T-cell (primary cell): ENCODE results near the gene RPL19. TPM values are rescaled to one million over a fixed set of nuclear protein-coding genes. Genes with fewer than 3 reads are reported as not detected.

Source experiments
- ATAC-seq, 4 experiments: fragments of 200-7000 bp in 3 of 4; fragments of 150-1000 bp in 1 of 4; cut with Tn5 transposase; replicated peaks in 1 of 4; 1 replicate in 3 of 4; 2 replicates in 1 of 4; pipeline ENCODE4 v1.10.0; 2021; ENCODE audit warnings: moderate library complexity in 3 of 4, mild to moderate bottlenecking in 2 of 4, moderate number of reproducible peaks in 1 of 4
- CTCF ChIA-PET, 2 donors: fragments of 300-600 bp; sonication (Branson Sonifier 250); formaldehyde crosslinking; loops; one replicate each; lab custom pipeline; 2022; ENCODE audit warnings: antibody characterized with exemption in 2 of 2; lab: Charles Lee
- POLR2A ChIA-PET, 2 donors: fragments of 300-600 bp; sonication (Branson Sonifier 250); formaldehyde crosslinking; loops; one replicate each; lab custom pipeline; 2022; ENCODE audit warnings: antibody characterized with exemption in 2 of 2; lab: Charles Lee
- DNase-seq, 35 experiments: peaks; one replicate each; pipeline versions ENCODE4 v3.0.0 to v3.0.0-alpha.2; 2013 to 2023
- H3K27ac ChIP-seq: one replicate; pipeline ENCODE4 v1.5.1; 2013; ENCODE audit warnings: low read length
- H3K27me3 ChIP-seq, 2 experiments: replicated peaks in 1 of 2; 1 replicate in 1 of 2; 2 replicates in 1 of 2; pipeline versions ENCODE4 v1.6.1 to v1.7.0; 2013; ENCODE audit warnings: low read length in 1 of 2, mixed read lengths in 1 of 2; ENCODE audit not compliant: control insufficient read depth in 2 of 2, insufficient read depth in 2 of 2; ENCODE audit errors: extremely low read depth in 1 of 2
- H3K36me3 ChIP-seq, 2 donors: 1 replicate in 1 of 2; 2 replicates in 1 of 2; pipeline versions ENCODE4 v1.6.1 to v1.7.0; 2013; ENCODE audit warnings: low read length in 1 of 2; ENCODE audit not compliant: control insufficient read depth in 2 of 2, insufficient read depth in 1 of 2; ENCODE audit errors: extremely low read depth in 1 of 2
- H3K4me1 ChIP-seq, 2 experiments: 1 replicate in 1 of 2; 2 replicates in 1 of 2; pipeline versions ENCODE4 v1.6.1 to v1.7.0; 2013; ENCODE audit warnings: low read length in 2 of 2, mixed read lengths in 1 of 2; ENCODE audit not compliant: insufficient read depth in 2 of 2, control insufficient read depth in 1 of 2; ENCODE audit errors: extremely low read depth in 1 of 2
- H3K4me3 ChIP-seq, 2 donors: 1 replicate in 1 of 2; 2 replicates in 1 of 2; pipeline versions ENCODE4 v1.5.1 to v1.7.0; 2013; ENCODE audit warnings: mild to moderate bottlenecking in 2 of 2, low read length in 1 of 2, moderate library complexity in 1 of 2; ENCODE audit not compliant: control insufficient read depth in 1 of 2; ENCODE audit errors: extremely low read depth in 1 of 2
- H3K9me3 ChIP-seq: 2 replicates; pipeline ENCODE4 v1.7.0; 2013
- H3K27ac Mint-ChIP-seq, 2 donors: one replicate each; pipeline ENCODE4 v1.8.0; 2020 to 2021; ENCODE audit warnings: mild to moderate bottlenecking in 2 of 2, mixed read lengths in 2 of 2
- H3K27me3 Mint-ChIP-seq, 2 donors: one replicate each; pipeline ENCODE4 v1.8.0; 2021 to 2022; ENCODE audit warnings: mixed read lengths in 2 of 2
- H3K36me3 Mint-ChIP-seq: one replicate; pipeline ENCODE4 v1.8.0; 2021; ENCODE audit warnings: mixed read lengths
- H3K4me1 Mint-ChIP-seq, 3 donors: one replicate each; pipeline ENCODE4 v1.8.0; 2020 to 2022; ENCODE audit warnings: mixed read lengths in 3 of 3, mild to moderate bottlenecking in 1 of 3
- H3K4me3 Mint-ChIP-seq, 3 donors: one replicate each; pipeline ENCODE4 v1.8.0; 2020 to 2022; ENCODE audit warnings: mild to moderate bottlenecking in 3 of 3, mixed read lengths in 3 of 3, moderate library complexity in 3 of 3
- H3K9me3 Mint-ChIP-seq, 3 donors: one replicate each; pipeline ENCODE4 v1.8.0; 2020 to 2022; ENCODE audit warnings: mixed read lengths in 3 of 3
- WGBS: methylation state at CpG from one replicate; pipeline ENCODE4 v1.1.5; 2013; ENCODE audit warnings: missing lambda C conversion rate; ENCODE audit not compliant: insufficient coverage; 5-methylcytosine and 5-hydroxymethylcytosine counted together
- total RNA-seq, 35 experiments: library from RNA in 6 of 35; stranded (reverse) in 6 of 35; fragments of 120-200 nt in 1 of 35; gene quantifications; one replicate each; pipeline versions ENCODE4 v1.2.1 to v1.2.4 and lab custom pipeline; 2013 to 2026

RPL19 gene
- total RNA-seq, 5 donors from 2014 or later (not counting 1 experiment from before 2014, with no cell fraction given), result 2,988 to 3,293 (median 3,174) TPM

- Histone ChIP-seq H3K36me3 (no peaks in the 10 kb centered on the region), H3K27ac (no peak overlapping the region), H3K27me3 (peaks cover 0 to 34% of the 10 kb centered on the region in 2 experiments), H3K4me1 (peaks cover 5 to 52% of the 10 kb centered on the region in 2 experiments), H3K9me3 (no peaks in the 10 kb centered on the region), H3K4me3 (no peak overlapping the region)
- Mint-ChIP-seq H3K27me3 (peaks cover 22 to 30% of the 10 kb centered on the region in 2 donors), H3K36me3 (no peaks in the 10 kb centered on the region), H3K9me3 (no peaks in the 10 kb centered on the region), H3K4me1 (peaks cover 32 to 45% (median 36%) of the 10 kb centered on the region in 3 donors), H3K4me3 (no peak overlapping the region), H3K27ac (no peak overlapping the region)
- 100% methylated on average over 1 of the region's 3 CpGs for WGBS
- DNase-seq, result no peak
- ATAC-seq, result no peak
- ChIA-PET CTCF (interaction anchor here (0.6 to 4.0 kb wide), 3 partner anchors 16 to 103 kb away, joined by 3 to 14 read pairs (median 4); no protein-coding TSS in a partner anchor), POLR2A (interaction anchor here (0.5 to 0.8 kb wide), 2 partner anchors 187 to 319 kb away, joined by 8 to 11 read pairs; no protein-coding TSS in a partner anchor)
Measured at GRCh38 chr17:39169518-39169917, 30.6 kb upstream of the RPL19 start.

- Mint-ChIP-seq H3K36me3 (no peaks in the 10 kb centered on the region), H3K27ac (no peak overlapping the region), H3K4me3 (no peak overlapping the region), H3K27me3 (peaks cover 18 to 25% of the 10 kb centered on the region in 2 donors), H3K4me1 (peaks cover 30 to 42% (median 31%) of the 10 kb centered on the region in 3 donors), H3K9me3 (no peaks in the 10 kb centered on the region)
- H3K27me3 ChIP-seq, result peaks cover 0 to 28% of the 10 kb centered on the region in 2 experiments
- H3K4me1 ChIP-seq, result peaks cover 5 to 52% of the 10 kb centered on the region in 2 experiments
- ChIA-PET POLR2A (interaction anchor here (0.5 to 0.7 kb wide), 2 partner anchors 9 to 188 kb away, joined by 10 to 11 read pairs; no protein-coding TSS in a partner anchor), CTCF (interaction anchor here (0.7 kb wide), 3 partner anchors 9 to 104 kb away, joined by 3 to 4 read pairs (median 4); no protein-coding TSS in a partner anchor)
- 60% methylated on average over 1 of the region's 4 CpGs for WGBS
- ATAC-seq (no peak), DNase-seq (no peak)
- H3K36me3 ChIP-seq, result peaks cover 0 to under 1% of the 10 kb centered on the region in 2 donors
- H3K27ac ChIP-seq, result no peak overlapping the region
- no peak overlapping the region for H3K4me3 ChIP-seq
- no peaks in the 10 kb centered on the region for H3K9me3 ChIP-seq
Measured at GRCh38 chr17:39170109-39170508, 30.0 kb upstream of the RPL19 start.

- POLR2A ChIA-PET, result interaction anchor here (0.6 to 0.7 kb wide), 2 partner anchors 8 to 219 kb away, joined by 10 to 17 read pairs; no protein-coding TSS in a partner anchor
- ATAC-seq, result no peak
- no peak overlapping the region for H3K4me3 Mint-ChIP-seq
Measured at GRCh38 chr17:39170558-39170957, 29.5 kb upstream of the RPL19 start.

GRCh38 chr17:39171933-39172332 lies 28.1 kb upstream of the RPL19 start:
- Mint-ChIP-seq H3K4me1 (peaks cover 20 to 31% (median 25%) of the 10 kb centered on the region in 3 donors), H3K27me3 (peaks cover 8 to 11% of the 10 kb centered on the region in 2 donors), H3K27ac (peak overlapping the region in 1 of 2 donors; percentile 0), H3K9me3 (no peaks in the 10 kb centered on the region), H3K4me3 (no peak overlapping the region), H3K36me3 (peaks cover 3% of the 10 kb centered on the region)
- DNase-seq (no peak), ATAC-seq (no peak)
- no peaks in the 10 kb centered on the region for H3K9me3 ChIP-seq
- H3K4me3 ChIP-seq, result no peak overlapping the region
- WGBS, result 84% methylated on average over 4 of the region's 5 CpGs
- ChIA-PET POLR2A (no interaction called here), CTCF (no interaction called here)
- peaks cover 2 to 35% of the 10 kb centered on the region in 2 experiments for H3K4me1 ChIP-seq
- H3K36me3 ChIP-seq, result peaks cover 0 to 6% of the 10 kb centered on the region in 2 donors
- H3K27ac ChIP-seq, result no peak overlapping the region
- peaks cover 0 to 10% of the 10 kb centered on the region in 2 experiments for H3K27me3 ChIP-seq

More at GRCh38 chr17:39170558-39170957, 29.5 kb upstream of the RPL19 start:
- H3K4me1 Mint-ChIP-seq, result peaks cover 30 to 41% (median 30%) of the 10 kb centered on the region in 3 donors
- no peaks in the 10 kb centered on the region for H3K9me3 Mint-ChIP-seq
- no peaks in the 10 kb centered on the region for H3K36me3 Mint-ChIP-seq
- CTCF ChIA-PET, result interaction anchor here (0.7 kb wide), 2 partner anchors 10 to 74 kb away, joined by 4 read pairs; no protein-coding TSS in a partner anchor
- H3K27me3 Mint-ChIP-seq, result peaks cover 18 to 23% of the 10 kb centered on the region in 2 donors
- Histone ChIP-seq H3K27me3 (peaks cover 0 to 24% of the 10 kb centered on the region in 2 experiments), H3K4me3 (no peak overlapping the region), H3K36me3 (peaks cover 0 to 3% of the 10 kb centered on the region in 2 donors), H3K9me3 (no peaks in the 10 kb centered on the region), H3K4me1 (peaks cover 2 to 49% of the 10 kb centered on the region in 2 experiments), H3K27ac (no peak overlapping the region)
- no peak for DNase-seq
- no peak overlapping the region for H3K27ac Mint-ChIP-seq
- WGBS, result 69% methylated on average over 2 of the region's 6 CpGs

- H3K36me3 Mint-ChIP-seq, result peaks cover 8% of the 10 kb centered on the region
- Histone ChIP-seq H3K36me3 (peaks cover 4 to 18% of the 10 kb centered on the region in 2 donors), H3K4me1 (peaks cover 0 to 24% of the 10 kb centered on the region in 2 experiments), H3K27ac (no peak overlapping the region), H3K27me3 (peaks cover 0 to 8% of the 10 kb centered on the region in 2 experiments), H3K9me3 (no peaks in the 10 kb centered on the region), H3K4me3 (no peak overlapping the region)
- peak in 1 of 4 experiments; percentile 32 for ATAC-seq
- ChIA-PET CTCF (interaction anchor here (0.6 to 3.8 kb wide), 4 partner anchors 8 to 496 kb away, joined by 3 to 50 read pairs (median 4); no protein-coding TSS in a partner anchor), POLR2A (interaction anchor here in 1 of 2 donors (0.6 to 0.7 kb wide), 2 partner anchors 170 to 666 kb away, joined by 3 read pairs; no protein-coding TSS in a partner anchor)
- H3K4me3 Mint-ChIP-seq, result no peak overlapping the region
- H3K27ac Mint-ChIP-seq, result peak overlapping the region in 1 of 2 donors; percentile 28
- H3K27me3 Mint-ChIP-seq, result peaks cover 4 to 7% of the 10 kb centered on the region in 2 donors
- H3K9me3 Mint-ChIP-seq, result no peaks in the 10 kb centered on the region
- peaks cover 11 to 22% (median 16%) of the 10 kb centered on the region in 3 donors for H3K4me1 Mint-ChIP-seq
- WGBS, result no CpG with 5 or more reads among the region's 5 CpGs
- DNase-seq, result no peak
Measured at GRCh38 chr17:39173080-39173479, 27.0 kb upstream of the RPL19 start.

- Histone ChIP-seq H3K4me1 (peaks cover 0 to 21% of the 10 kb centered on the region in 2 experiments), H3K36me3 (peaks cover 6 to 18% of the 10 kb centered on the region in 2 donors), H3K4me3 (no peak overlapping the region), H3K27me3 (peaks cover 0 to 8% of the 10 kb centered on the region in 2 experiments), H3K27ac (no peak overlapping the region), H3K9me3 (no peaks in the 10 kb centered on the region)
- ChIA-PET CTCF (interaction anchor here (0.6 to 3.8 kb wide), 5 partner anchors 9 to 191 kb away, joined by 3 to 50 read pairs (median 9); no protein-coding TSS in a partner anchor), POLR2A (interaction anchor here (0.5 to 0.7 kb wide), 3 partner anchors 170 to 1582 kb away, joined by 3 to 6 read pairs (median 3); no protein-coding TSS in a partner anchor)
- no peak for ATAC-seq
- Mint-ChIP-seq H3K36me3 (peaks cover 10% of the 10 kb centered on the region), H3K9me3 (no peaks in the 10 kb centered on the region), H3K27me3 (peaks cover 4 to 7% of the 10 kb centered on the region in 2 donors), H3K4me1 (peaks cover 11 to 22% (median 16%) of the 10 kb centered on the region in 3 donors), H3K27ac (no peak overlapping the region), H3K4me3 (no peak overlapping the region)
- 79% methylated on average over 6 of the region's 10 CpGs for WGBS
- no peak for DNase-seq
Measured at GRCh38 chr17:39173526-39174274, 26.4 kb upstream of the RPL19 start.
